HG03175 (cell line): ENCODE data around the gene TRAF4.
A peak's percentile ranks its signal among the peaks of the same experiment; 100 is the strongest.
"Not testable (repeated sequence)": the region's sequence is repeated elsewhere in the genome, so short reads cannot be mapped to it uniquely, and the experiment has no call there.

Source experiments
- ATAC-seq: cut with Tn5 transposase; IDR thresholded peaks from one replicate; pipeline ENCODE4 v1.9.1; 2021; ENCODE audit warnings: mild to moderate bottlenecking, moderate library complexity; ENCODE audit not compliant: unreplicated experiment

TRAF4 gene

GRCh38 chr17:28726627-28727491, 17.0 kb upstream of the TRAF4 start:
- peak; percentile 43 for ATAC-seq

DNA sequence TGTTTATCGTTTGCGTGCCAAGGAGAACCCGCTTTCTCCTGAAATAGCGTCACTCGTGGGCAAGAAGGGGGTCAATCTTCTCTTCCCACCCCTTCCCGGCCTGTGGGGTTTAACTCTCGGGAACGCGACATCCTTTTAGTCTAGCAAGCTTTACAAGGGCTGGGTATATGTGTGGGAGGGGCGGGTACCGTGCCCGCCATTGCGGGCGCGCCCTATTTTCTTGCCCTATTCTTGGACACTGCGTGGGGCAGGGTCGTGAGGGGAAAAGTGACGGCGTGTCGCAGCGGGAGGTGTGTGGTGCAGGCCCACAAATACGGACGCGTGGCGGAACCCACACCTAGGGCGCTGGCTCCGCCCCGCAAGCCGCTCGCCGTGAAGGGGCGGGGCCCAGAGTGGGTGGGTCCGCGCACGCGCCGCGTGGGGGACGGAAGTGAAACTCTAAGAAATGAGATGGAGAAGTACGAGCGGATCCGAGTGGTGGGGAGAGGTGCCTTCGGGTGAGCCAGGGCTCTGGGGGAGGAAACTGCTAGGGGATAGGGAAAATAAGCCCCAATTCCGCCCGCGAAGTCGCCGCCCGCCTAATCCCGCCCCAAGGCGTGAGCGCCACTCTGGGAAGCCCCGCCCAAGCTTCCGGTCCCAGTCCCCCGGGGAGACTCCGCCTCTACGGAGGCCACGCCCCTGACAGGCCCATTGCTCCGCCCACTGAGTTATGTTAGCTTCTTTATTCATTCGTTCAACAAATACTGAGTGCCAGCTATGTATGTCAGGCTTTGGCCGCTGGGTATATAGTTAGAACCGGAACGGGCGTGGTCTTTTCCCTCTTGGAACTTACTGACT, 15.2 kb upstream of the TRAF4 start, which contains the start of gene NEK8:
Gene NEK8 (plus strand): TSS at position 425 of the 837 bp plus-strand sequence. CDS start 26 bp downstream, at position 451.
- peak; percentile 39 for ATAC-seq

- ATAC-seq = no peak
These were observed 13.9 kb upstream of the TRAF4 start for GRCh38 chr17:28729950-28730330.

GRCh38 chr17:28733346-28733745, 10.5 kb upstream of the TRAF4 start:
- no peak for ATAC-seq

- no peak for ATAC-seq
These were observed 9.0 kb upstream of the TRAF4 start for GRCh38 chr17:28734712-28735241.

- no peak for ATAC-seq
These were observed 8.5 kb upstream of the TRAF4 start for GRCh38 chr17:28735242-28735722.

DNA sequence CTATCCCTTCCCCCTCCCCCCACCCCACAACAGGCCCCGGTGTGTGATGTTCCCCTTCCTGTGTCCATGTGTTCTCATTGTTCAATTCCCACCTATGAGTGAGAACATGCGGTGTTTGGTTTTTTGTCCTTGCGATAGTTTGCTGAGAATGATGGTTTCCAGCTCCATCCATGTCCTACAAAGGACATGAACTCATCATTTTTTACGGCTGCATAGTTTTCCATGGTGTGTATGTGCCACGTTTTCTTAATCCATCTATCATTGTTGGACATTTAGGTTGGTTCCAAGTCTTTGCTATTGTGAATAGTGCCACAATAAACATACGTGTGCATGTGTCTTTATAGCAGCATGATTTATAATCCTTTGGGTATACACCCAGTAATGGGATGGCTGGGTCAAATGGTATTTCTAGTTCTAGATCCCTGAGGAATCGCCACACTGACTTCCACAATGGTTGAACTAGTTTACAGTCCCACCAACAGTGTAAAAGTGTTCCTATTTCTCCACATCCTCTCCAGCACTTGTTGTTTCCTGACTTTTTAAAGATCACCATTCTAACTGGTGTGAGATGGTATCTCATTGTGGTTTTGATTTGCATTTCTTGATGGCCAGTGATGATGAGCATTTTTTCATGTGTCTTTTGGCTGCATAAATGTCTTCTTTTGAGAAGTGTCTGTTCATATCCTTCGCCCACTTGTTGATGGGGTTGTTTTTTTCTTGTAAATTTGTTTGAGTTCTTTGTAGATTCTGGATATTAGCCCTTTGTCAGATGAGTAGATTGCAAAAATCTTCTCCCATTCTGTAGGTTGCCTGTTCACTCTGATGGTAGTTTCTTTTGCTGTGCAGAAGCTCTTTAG, 7.7 kb upstream of the TRAF4 start:
- ATAC-seq = not testable (repeated sequence)

- no peak for ATAC-seq
These were observed 6.5 kb upstream of the TRAF4 start for GRCh38 chr17:28737316-28737715.

DNA sequence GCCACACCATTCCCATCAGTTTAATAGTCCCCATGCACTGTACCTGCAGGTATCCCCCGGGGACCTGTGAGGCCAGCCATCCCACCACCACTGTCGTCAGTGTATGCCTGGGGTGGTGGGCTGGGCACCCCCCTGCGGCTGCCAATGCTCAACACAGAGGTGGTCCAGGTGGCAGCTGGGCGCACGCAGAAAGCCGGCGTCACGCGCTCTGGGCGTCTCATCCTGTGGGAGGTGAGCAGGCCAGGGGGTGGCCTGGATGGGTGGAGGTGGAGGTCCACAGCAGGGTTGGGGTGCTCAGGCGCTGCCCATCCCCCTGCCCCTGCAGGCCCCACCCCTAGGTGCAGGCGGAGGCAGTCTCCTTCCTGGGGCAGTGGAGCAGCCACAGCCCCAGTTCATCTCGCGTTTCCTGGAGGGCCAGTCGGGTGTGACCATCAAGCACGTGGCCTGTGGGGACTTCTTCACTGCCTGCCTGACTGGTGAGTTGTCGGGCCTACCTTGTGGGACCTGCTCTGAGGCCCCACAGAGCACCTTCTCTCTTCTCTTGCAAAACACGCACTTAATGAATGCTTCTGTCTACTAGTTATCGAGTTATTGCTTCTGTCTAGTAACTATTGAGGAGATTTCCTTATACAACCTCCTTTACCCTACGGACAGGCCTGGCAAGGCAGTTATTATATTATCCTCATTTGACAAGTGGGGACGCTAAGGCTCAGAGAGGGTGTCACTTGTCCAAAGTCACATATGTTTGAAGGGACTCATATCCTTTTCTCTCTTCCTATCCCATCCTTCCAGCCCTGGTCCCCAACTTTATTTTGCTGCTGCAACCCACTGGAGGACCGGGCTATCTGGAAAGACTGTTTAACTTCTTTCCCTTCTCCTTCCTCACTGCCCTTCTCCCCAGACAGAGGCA, 5.8 kb upstream of the TRAF4 start:
- peak; percentile 73 for ATAC-seq

- ATAC-seq = no peak
These were observed 5.0 kb upstream of the TRAF4 start for GRCh38 chr17:28738680-28739384.

DNA sequence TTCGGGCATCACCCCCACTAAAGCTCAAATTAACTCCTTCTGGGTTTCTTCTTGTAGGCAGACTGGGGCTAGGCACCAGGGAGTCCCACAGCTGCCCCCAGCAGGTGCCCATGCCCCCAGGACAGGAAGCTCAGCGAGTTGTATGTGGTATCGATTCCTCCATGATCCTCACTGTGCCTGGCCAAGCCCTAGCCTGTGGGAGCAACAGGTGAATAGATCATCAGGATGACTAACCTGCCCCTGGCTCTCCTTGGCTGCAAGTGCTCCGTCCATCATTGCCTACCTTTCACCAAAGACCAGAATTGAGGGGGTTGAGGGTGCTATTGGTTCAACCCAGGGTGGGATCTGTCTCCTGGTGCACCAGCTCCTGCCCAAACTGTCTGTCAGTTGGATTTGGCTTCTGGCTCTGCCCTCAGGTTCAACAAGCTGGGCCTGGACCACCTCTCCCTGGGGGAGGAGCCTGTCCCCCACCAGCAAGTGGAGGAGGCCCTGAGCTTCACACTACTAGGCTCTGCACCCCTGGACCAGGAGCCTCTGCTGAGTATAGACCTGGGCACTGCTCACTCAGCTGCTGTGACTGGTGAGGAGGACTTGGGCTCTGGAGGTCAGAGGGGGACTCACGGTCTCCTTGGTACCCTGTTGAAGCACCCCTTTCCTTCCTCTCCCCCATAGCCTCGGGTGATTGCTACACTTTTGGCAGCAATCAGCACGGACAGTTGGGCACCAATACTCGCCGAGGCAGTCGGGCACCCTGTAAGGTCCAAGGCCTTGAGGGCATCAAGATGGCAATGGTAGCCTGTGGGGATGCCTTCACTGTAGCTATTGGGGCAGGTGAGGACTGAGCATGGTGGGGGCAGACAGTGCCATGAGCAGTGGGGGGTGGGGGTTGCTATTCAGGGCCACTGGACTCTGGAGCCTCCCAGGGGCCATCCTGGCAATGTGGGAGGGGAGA, 3.1 kb upstream of the TRAF4 start:
- ATAC-seq = no peak

- no peak for ATAC-seq
These were observed 2.2 kb upstream of the TRAF4 start for GRCh38 chr17:28741358-28742349.

DNA sequence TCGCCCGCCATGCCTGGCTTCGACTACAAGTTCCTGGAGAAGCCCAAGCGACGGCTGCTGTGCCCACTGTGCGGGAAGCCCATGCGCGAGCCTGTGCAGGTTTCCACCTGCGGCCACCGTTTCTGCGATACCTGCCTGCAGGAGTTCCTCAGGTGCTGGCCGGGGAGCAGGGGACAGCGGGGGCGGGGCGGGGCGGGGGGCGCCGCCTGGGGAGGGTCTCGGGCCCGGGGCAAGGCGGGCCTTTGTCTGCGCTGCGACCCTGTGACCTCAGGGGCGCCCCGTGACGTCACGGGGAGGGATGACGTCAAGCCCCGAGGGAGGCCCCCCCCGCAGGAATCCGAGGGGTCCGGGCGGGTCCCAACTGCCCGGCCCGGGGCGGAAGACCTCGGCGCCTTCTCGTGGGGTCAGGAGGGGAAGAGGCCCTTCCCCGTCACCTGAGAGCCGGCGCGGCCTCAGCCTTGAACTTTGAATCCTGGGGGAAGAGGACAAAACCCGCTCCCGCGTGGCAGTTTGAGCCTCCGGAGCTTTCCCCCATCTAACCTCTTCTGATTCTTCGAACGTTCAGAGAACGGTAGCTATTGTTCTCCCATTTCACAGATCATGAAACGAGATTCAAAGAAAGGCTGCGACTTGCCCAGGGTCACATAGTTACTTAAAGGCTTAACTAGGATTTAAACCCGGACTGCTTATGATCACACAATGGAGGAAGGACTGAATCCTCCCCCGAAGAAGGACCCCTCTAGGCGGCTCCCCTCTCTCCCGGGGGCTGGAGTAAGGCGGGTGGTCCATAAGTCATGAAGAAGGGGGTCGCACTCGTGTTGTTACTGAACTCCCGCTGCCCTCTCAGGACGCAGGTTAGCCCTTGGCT, 527 bp downstream of the TRAF4 start:
- ATAC-seq = peak; percentile 33

DNA sequence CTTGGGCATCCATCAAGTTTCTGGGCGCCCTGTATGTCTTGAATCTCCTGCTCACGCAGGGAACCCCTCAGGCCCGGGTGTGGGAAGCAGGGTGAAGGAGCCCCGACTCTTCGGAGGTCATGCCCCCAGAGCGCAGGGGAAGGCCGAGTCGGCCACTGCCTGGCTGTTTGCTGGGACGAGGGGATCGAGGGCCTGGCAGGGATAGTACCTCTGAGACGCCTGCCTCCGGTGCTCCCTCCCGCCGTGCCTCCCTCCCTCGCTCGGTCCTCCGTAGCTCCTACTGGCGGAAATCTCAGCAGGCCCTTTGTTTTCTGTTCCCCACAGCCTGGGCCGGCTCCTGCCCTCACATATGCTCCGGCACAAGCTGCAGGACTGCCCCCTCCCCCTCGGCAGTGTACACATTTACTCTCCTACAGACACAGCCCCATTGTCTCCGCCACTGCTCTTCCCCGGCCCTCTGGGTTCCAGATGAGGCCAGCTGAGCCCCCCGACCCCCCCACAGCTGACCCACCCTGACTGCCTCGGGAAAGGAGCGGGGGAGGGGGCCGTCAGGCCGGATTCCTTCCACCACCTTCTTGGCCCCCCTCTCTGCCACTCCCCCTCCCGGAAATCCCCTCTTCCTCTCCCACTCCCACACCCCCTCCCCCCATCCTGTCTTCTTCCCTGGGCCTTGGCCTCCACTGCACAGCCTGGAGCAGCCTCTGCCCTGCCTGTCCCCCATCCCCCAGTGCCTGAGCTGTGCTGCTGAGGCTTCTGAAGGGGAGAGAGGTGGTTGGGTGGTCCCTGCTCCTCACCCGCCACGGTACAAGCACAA, 1.4 kb downstream of the TRAF4 start:
- ATAC-seq = no peak
